Cardiac fibroblast (primary cell): ENCODE measurements around the gene RNF212.

Experiments used
- DNase-seq, 2 donors: peaks; one replicate each; pipeline versions ENCODE4 v3.0.0 to v3.0.0-alpha.2; 2010; ENCODE audit warnings: low read depth in 2 of 2
- H3K4me3 ChIP-seq, 2 donors: replicated peaks in 1 of 2; 1 replicate in 1 of 2; 2 replicates in 1 of 2; pipeline ENCODE4 v1.5.1; 2011; ENCODE audit warnings: low read depth in 2 of 2, low read length in 2 of 2, mild to moderate bottlenecking in 2 of 2, moderate library complexity in 1 of 2
- TF ChIP-seq, protein P1 (sequence below): IDR thresholded peaks from one replicate; pipeline ENCODE4 v1.5.1; 2011; ENCODE audit warnings: low read depth, mild to moderate bottlenecking, low read length, inconsistent platforms

RNF212 gene

DNA sequence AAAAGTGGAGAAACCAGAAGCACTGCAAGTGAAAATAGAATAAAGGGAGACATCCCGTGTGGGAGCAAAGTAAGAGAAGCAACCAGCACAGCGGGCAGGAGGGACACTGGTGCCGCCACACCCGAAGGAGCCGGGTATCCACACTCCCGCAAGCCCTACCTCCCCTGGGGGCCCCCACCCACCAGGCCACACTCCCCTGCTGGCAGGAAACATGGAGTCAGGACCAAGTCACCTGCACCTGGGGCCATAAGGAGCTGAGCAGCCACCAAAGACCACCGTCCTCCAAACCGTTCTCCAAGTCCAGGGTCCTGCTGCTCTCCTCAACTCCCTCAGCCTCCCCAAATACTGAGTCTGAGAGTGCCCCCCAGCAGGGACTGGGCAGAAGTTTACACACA is 71.4 kb downstream of the RNF212 start:
- H3K4me3 ChIP-seq = no peak overlapping the region
- TF ChIP-seq, protein P1, sequence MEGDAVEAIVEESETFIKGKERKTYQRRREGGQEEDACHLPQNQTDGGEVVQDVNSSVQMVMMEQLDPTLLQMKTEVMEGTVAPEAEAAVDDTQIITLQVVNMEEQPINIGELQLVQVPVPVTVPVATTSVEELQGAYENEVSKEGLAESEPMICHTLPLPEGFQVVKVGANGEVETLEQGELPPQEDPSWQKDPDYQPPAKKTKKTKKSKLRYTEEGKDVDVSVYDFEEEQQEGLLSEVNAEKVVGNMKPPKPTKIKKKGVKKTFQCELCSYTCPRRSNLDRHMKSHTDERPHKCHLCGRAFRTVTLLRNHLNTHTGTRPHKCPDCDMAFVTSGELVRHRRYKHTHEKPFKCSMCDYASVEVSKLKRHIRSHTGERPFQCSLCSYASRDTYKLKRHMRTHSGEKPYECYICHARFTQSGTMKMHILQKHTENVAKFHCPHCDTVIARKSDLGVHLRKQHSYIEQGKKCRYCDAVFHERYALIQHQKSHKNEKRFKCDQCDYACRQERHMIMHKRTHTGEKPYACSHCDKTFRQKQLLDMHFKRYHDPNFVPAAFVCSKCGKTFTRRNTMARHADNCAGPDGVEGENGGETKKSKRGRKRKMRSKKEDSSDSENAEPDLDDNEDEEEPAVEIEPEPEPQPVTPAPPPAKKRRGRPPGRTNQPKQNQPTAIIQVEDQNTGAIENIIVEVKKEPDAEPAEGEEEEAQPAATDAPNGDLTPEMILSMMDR = no peak

DNA sequence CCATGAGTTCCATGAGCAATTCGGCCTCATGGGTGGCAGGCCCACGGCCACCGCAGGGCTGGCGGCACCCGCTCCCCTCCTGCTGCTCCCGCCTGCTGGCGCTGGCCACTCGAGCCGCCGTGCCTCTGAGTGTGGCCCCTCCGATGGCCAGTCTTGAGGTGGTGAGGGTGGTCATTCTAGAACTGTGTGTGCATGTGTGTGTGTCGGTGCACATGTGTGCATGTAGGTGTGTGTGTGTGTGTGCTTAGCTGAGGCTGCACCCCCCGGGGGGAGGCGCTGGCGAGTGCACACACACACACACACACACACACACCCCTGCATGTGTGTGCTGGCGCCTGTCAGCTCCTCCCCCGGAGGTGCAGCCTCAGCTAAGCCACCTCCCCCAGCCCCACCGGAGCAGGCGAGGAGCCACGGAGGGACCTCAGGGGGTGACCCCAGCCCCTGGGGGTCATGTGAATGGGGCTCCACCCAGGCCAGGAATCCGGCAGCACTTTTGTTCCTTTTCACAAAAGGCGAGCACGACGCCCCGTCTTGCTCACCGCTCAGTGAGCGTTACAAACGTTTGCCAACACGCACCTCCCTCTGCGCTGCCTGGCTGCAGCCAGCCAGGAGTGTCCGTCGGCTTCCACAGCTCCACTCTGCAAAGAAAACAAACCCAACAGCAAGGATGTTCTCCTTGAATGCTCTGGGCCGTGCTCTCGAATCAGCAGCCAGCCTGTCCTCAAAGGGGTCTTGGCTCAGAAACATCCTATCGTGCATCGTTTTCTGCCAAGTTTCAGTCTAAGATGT is 72.0 kb downstream of the RNF212 start:
- H3K4me3 ChIP-seq = no peak overlapping the region
- peak; percentile 66 to 72 for DNase-seq
- TF ChIP-seq, protein P1 = no peak

More for the DNA sequence above, 71.4 kb downstream of the RNF212 start:
- no peak for DNase-seq

DNA sequence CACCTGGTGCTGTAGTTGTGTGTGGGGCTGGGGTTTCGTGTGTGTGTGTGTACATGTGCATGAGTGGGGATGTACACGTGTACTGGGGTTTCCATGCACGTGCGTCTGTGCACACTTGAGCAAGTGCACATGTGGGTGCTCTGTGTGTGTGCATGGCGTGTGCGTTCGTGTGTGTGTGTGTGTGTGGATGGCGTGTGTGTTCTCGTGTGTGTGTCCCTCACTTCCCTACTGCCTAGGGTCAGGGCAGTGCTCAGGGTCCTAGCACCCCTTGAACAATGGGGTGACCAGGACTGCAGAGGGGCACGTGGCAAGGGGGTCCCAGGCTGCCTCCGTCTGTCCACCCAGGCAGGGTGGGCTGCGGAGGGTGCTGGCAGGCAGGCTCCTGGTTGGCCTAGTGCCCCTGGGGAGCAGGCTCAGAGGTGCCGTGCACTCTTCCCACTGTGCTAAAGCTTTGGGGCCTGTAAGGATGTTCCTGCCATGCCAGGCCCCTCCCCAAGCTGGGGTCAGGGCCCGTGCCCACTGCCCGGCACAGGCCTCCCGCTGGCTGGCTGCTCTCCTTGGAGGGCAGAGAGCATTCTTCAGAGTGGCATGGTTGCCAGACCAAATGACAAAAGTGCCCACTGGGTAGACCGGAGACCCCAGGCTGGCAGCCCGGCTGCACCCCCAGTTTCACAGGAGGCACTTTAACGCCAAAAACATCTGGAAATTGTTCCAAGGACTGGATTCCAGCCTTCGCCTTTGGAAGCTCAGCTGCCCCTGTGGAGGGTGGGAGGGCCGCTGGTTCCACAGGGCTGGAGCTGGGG is 72.8 kb downstream of the RNF212 start:
- no peak for DNase-seq
- no peak overlapping the region for H3K4me3 ChIP-seq
- TF ChIP-seq, protein P1 = no peak

DNA sequence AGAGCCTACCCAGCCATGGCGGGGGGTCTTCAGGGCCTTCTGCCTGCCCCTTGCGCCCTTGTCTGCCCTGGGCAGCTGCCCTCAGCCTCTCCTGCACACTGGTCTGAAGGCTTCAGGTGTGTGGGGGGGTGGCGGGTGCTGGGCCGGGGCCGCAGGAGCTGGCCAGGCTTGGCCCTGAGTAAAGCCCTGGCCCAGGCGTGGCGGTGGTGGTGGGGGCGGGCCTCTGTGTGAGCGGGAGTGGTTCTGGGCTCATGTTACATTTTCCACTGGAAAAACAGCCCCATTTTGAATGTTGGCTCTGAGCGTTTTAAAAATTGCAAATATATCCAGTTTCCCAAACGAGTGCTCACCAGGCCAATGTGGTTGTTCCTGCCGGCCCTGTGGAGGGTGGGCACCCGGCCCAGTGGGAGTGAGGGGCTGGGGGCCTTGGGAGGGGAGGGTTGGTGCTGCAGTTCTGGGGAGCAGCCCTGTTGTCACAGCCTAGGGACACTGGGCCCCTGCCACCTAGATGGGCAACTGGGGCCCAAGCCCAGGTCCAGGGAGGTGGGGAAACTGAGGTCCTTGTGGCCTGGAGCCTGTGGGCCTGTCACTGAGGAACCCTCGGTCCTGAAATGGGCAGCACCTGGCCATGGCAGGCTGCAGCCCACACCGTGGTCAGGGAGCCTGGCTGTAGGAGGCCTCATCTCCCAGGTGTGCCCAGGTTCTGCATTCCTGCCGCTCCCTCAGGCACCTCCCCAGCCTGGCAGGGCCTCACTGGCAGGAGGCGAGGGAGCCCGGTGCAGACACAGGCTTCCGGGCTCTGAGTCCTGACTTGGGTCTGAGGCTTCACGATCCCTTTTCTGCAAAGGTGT is 73.6 kb downstream of the RNF212 start:
- DNase-seq = peak; percentile 36 to 66
- H3K4me3 ChIP-seq = no peak overlapping the region
- TF ChIP-seq, protein P1 = no peak

DNA sequence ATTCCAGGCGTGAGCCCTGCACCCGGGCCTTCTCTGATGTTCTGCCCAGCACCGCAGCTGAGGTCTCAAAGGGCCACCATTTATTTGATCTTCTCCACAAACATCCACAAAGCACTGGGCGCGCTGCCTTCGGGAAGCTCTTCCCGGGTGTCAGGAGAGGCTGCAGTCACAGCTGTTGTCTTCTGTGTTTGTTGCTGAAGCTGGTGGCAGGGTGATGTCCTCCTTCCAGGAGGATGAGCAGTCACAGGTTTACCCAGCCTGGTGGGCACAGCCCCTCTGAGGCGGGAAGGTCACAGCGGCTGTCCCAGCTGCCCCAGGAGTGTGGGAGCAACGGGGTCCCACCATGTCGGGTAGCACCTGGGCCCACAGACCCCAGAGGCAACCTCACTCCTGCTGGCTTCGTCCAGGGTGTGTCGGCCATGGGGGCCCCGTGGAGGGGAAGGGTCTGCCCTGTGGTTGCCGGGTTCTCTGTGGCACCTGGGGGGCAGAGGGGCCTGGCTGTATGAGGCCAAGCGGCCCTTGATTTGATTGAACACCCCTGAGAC is 74.3 kb downstream of the RNF212 start:
- no peak overlapping the region for H3K4me3 ChIP-seq
- no peak for DNase-seq
- TF ChIP-seq, protein P1 = no peak
